Mesenchymal stem cell (in vitro differentiated cells and primary cell): ENCODE measurements around the gene GNAZ.

Experiments
- DNase-seq: peaks from one replicate; pipeline ENCODE4 v3.0.0-alpha.2; 2013
- H2AFZ ChIP-seq: one replicate; pipeline ENCODE4 v1.6.1; 2013; ENCODE audit warnings: low read depth, mild to moderate bottlenecking, control low read depth, inconsistent platforms, low read length, moderate library complexity
- H2AK5ac ChIP-seq: 2 replicates; pipeline ENCODE4 v1.6.1; 2013; ENCODE audit warnings: low read length, moderate library complexity, mild to moderate bottlenecking, inconsistent platforms; ENCODE audit not compliant: severe bottlenecking
- H2BK120ac ChIP-seq: one replicate; pipeline ENCODE4 v1.6.1; 2013; ENCODE audit warnings: low read depth, mild to moderate bottlenecking, inconsistent platforms, low read length, moderate library complexity
- H2BK12ac ChIP-seq, 2 experiments: one replicate each; pipeline ENCODE4 v1.6.1; 2013; ENCODE audit warnings: inconsistent platforms in 2 of 2, low read length in 2 of 2, mild to moderate bottlenecking in 2 of 2, moderate library complexity in 2 of 2, control low read depth in 1 of 2
- H2BK15ac ChIP-seq: one replicate; pipeline ENCODE4 v1.6.1; 2013; ENCODE audit warnings: mild to moderate bottlenecking, low read depth, inconsistent platforms; ENCODE audit not compliant: poor library complexity, severe bottlenecking
- H2BK5ac ChIP-seq: 2 replicates; pipeline ENCODE4 v1.6.1; 2013; ENCODE audit warnings: low read depth, mild to moderate bottlenecking, low read length, control low read depth, inconsistent platforms; ENCODE audit not compliant: poor library complexity, severe bottlenecking
- H3K14ac ChIP-seq, 2 experiments: one replicate each; pipeline ENCODE4 v1.6.1; 2013; ENCODE audit warnings: inconsistent platforms in 2 of 2, low read length in 2 of 2, control low read depth in 1 of 2, mild to moderate bottlenecking in 1 of 2, moderate library complexity in 1 of 2
- H3K18ac ChIP-seq, 2 experiments: one replicate each; pipeline ENCODE4 v1.6.1; 2013; ENCODE audit warnings: inconsistent platforms in 2 of 2, low read length in 2 of 2, control low read depth in 1 of 2, low read depth in 1 of 2, mild to moderate bottlenecking in 1 of 2
- H3K23ac ChIP-seq, 2 experiments: one replicate each; pipeline ENCODE4 v1.6.1; 2013; ENCODE audit warnings: inconsistent platforms in 2 of 2, low read length in 2 of 2, mild to moderate bottlenecking in 2 of 2, moderate library complexity in 2 of 2, control low read depth in 1 of 2
- H3K27ac ChIP-seq: 2 replicates; pipeline ENCODE4 v1.5.1; 2013; ENCODE audit warnings: mild to moderate bottlenecking, moderate library complexity, low read length, control low read depth, inconsistent platforms; ENCODE audit not compliant: poor library complexity, severe bottlenecking
- H3K27me3 ChIP-seq, 2 experiments: 2 replicates each; pipeline versions ENCODE4 v1.6.1 to v1.7.0; 2013; ENCODE audit warnings: low read length in 2 of 2, mild to moderate bottlenecking in 2 of 2, moderate library complexity in 2 of 2, control low read depth in 1 of 2, inconsistent platforms in 1 of 2; ENCODE audit not compliant: control insufficient read depth in 1 of 2, insufficient read depth in 1 of 2
- H3K36me3 ChIP-seq, 2 experiments: 2 replicates each; pipeline versions ENCODE4 v1.6.1 to v1.7.0; 2013; ENCODE audit warnings: low read length in 2 of 2, control low read depth in 1 of 2, inconsistent platforms in 1 of 2, low read depth in 1 of 2, mild to moderate bottlenecking in 1 of 2; ENCODE audit not compliant: insufficient read depth in 2 of 2, control insufficient read depth in 1 of 2
- H3K4ac ChIP-seq, 2 experiments: one replicate each; pipeline ENCODE4 v1.6.1; 2013; ENCODE audit warnings: inconsistent platforms in 2 of 2, low read length in 2 of 2, mild to moderate bottlenecking in 2 of 2, moderate library complexity in 2 of 2, control low read depth in 1 of 2, low read depth in 1 of 2
- H3K4me1 ChIP-seq: 2 replicates; pipeline ENCODE4 v1.6.1; 2013; ENCODE audit warnings: low read depth, low read length, control low read depth; ENCODE audit not compliant: control insufficient read depth, insufficient read depth
- H3K4me2 ChIP-seq: 2 replicates; pipeline ENCODE4 v1.6.1; 2013; ENCODE audit warnings: low read length, mild to moderate bottlenecking, inconsistent platforms; ENCODE audit not compliant: poor library complexity, severe bottlenecking
- H3K4me3 ChIP-seq, 2 experiments: 2 replicates each; pipeline versions ENCODE4 v1.5.1 to v1.7.0; 2013; ENCODE audit warnings: low read length in 2 of 2, mild to moderate bottlenecking in 2 of 2, control low read depth in 1 of 2, low read depth in 1 of 2; ENCODE audit not compliant: insufficient read depth in 1 of 2
- H3K79me1 ChIP-seq: replicated peaks from 2 replicates; pipeline ENCODE4 v1.6.1; 2013; ENCODE audit warnings: mild to moderate bottlenecking, control low read depth, low read length, inconsistent platforms; ENCODE audit not compliant: poor library complexity, severe bottlenecking
- H3K9ac ChIP-seq: 2 replicates; pipeline ENCODE4 v1.7.0; 2013; ENCODE audit warnings: mild to moderate bottlenecking, low read length, moderate library complexity
- H3K9me3 ChIP-seq: 2 replicates; pipeline ENCODE4 v1.7.0; 2013; ENCODE audit warnings: mild to moderate bottlenecking, low read length; ENCODE audit not compliant: control insufficient read depth
- H4K8ac ChIP-seq: one replicate; pipeline ENCODE4 v1.6.1; 2013; ENCODE audit warnings: inconsistent platforms, mild to moderate bottlenecking, low read length, moderate library complexity
- H4K91ac ChIP-seq: one replicate; pipeline ENCODE4 v1.6.1; 2013; ENCODE audit warnings: mild to moderate bottlenecking, low read length, inconsistent platforms
- WGBS: methylation state at CpG from one replicate; pipeline ENCODE4 v1.1.7; 2013; ENCODE audit warnings: mixed read lengths; 5-methylcytosine and 5-hydroxymethylcytosine counted together

The GNAZ gene

DNA sequence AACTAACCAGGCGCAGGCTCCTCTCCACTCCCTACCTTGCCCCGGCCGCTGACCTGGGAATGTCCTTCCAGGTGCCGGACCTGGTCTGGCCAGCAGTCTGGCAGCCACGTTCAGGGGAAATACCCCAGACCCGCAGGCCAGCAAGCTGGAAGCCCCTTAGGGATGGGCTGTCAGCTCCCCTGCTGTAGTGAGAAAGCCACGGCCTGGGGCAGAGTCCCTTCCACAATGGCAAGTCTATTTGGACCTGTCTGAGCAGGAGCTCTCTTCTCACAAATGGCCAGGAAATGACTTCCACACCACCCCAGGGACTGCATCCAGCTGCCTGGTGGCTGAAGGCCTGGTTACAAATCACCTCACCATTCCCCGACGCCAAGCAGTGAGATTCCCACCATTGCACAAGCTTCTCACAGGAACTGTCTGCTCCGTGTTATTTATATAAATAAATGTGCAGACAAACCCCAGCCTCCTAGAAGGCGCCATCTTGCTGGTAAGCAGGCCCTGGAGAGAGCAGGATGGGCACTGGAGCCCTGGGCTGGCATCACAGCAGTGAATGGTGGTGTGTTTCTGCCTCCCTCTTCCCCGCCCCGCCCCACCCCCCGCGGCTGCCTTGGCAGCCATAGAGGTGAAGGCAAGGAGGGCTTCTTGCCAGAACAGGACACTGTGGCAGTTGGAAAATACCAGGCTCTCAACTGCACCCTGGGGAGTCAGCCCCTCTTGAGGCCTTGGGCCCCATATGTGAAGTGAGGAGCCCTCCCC is 47.8 kb downstream of the GNAZ start:
- Histone ChIP-seq H3K14ac (no peak overlapping the region), H3K79me1 (no peaks in the 10 kb centered on the region), H2BK15ac (no peak overlapping the region), H3K27ac (no peak overlapping the region), H3K9me3 (no peaks in the 10 kb centered on the region), H3K4me1 (peaks cover 3% of the 10 kb centered on the region), H2BK5ac (no peak overlapping the region), H3K27me3 (peaks cover 4 to 12% of the 10 kb centered on the region in 2 experiments), H2AK5ac (no peak overlapping the region), H3K23ac (no peak overlapping the region), H2BK12ac (no peak overlapping the region), H3K4me2 (no peak overlapping the region), H3K18ac (no peak overlapping the region), H3K4me3 (no peak overlapping the region), H2BK120ac (no peak overlapping the region), H2AFZ (no peak overlapping the region), H3K4ac (no peak overlapping the region), H4K8ac (no peak overlapping the region), H3K9ac (no peak overlapping the region), H3K36me3 (no peaks in the 10 kb centered on the region), H4K91ac (no peak overlapping the region)
- 77% methylated on average over 14 of the region's 15 CpGs for WGBS
- DNase-seq: no peak

DNA sequence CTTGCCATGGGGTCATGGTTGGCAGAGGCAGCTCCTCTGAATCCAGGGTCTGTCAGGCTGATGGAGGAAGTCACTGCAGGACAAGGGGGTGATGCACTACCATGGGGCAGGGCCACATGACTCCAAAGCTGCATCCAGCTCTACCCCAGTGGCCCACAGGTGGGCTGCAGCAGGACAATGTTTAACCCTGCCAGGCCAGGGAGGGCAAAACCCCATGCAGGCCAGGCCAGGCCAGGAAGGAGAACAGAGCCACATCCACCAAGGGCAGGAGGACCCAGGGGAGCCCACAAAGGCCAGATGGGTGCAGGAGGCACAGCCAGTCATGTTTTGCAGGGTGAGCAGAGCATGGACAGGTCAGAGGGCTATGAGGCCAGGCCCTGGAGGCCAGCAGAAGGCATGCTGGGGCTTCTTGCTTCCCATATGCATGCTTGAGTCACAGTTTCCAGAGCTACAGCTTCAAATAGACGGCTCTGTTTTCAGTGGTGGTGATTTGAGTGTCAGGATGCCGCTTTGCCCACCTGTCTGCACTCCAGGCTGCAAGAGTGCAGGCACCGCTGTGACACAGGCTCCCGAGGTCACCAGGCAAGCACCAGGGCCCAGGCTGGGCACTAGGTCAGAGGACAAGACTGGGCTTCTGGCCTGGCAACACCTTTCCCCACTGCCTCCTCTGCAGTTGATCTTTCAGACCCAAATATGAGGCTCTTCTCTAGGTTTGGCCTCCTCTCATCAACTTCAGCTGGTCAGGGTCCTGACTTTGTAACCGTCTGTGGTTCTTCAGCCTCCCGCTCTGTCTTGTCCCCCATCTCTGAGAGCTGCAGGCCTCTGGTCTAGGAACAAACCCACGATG is 48.6 kb downstream of the GNAZ start:
- Histone ChIP-seq H3K18ac (no peak overlapping the region), H2BK12ac (no peak overlapping the region), H2BK5ac (no peak overlapping the region), H4K91ac (no peak overlapping the region), H4K8ac (no peak overlapping the region), H3K79me1 (no peaks in the 10 kb centered on the region), H3K9ac (no peak overlapping the region), H2AFZ (no peak overlapping the region), H2BK15ac (no peak overlapping the region), H3K14ac (no peak overlapping the region), H3K4ac (no peak overlapping the region), H3K4me2 (no peak overlapping the region), H3K27ac (no peak overlapping the region), H3K36me3 (no peaks in the 10 kb centered on the region), H3K4me3 (no peak overlapping the region), H3K4me1 (no peaks in the 10 kb centered on the region), H3K27me3 (peaks cover 4 to 12% of the 10 kb centered on the region in 2 experiments), H3K23ac (no peak overlapping the region), H2BK120ac (no peak overlapping the region), H2AK5ac (no peak overlapping the region), H3K9me3 (no peaks in the 10 kb centered on the region)
- no peak for DNase-seq
- WGBS: 83% methylated on average over 7 of the region's 7 CpGs

DNA sequence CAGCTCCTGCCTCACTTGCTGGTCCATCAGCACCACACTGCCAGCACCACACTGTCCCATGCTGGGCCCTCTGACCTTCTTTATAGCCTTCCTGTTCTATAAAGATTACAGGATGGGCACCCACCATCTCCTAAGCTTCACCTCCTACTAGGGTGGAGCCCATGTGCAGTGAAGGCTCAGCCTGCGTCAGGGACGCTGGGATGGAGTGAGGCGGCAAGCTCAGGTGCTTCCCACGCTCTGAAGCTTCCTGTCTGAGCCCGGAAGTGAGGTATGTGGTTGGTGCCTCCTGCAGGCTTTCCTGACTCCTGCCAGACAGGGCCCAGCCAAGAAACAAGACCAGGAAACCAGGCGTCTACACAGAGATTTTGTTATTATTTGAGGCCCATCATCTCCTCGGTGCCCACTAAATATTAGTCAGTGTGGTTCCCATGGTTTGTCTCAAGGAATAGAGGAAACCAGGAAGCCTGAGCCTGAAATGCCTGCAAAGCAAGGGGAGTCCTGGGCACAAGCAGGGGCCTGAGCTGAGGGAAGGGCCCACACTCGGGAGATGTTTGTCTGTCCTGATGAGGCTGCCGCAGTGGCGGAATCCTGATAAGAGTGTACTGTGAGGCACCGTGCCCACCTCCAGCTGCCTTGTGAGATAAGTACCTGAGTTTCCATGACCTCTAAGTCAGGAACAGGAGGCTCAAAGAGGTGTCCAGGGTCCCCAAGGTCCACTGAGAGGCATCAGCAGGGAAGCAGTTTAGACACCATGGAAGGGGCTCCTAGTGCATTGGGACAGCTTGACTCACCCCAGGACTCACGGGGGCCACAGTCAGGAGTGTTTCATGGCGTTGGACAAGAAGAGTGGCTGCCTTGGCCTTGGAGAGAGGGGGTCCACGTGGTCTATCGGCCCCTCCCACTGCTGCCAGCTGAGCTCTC is 49.4 kb downstream of the GNAZ start:
- WGBS: 84% methylated on average over 15 of the region's 15 CpGs
- Histone ChIP-seq H3K14ac (no peak overlapping the region), H4K8ac (no peak overlapping the region), H2AK5ac (no peak overlapping the region), H3K4me2 (no peak overlapping the region), H3K4me1 (no peaks in the 10 kb centered on the region), H2AFZ (no peak overlapping the region), H3K4me3 (no peak overlapping the region), H3K4ac (no peak overlapping the region), H3K18ac (no peak overlapping the region), H3K36me3 (no peaks in the 10 kb centered on the region), H2BK15ac (no peak overlapping the region), H3K27ac (no peak overlapping the region), H2BK12ac (no peak overlapping the region), H2BK120ac (no peak overlapping the region), H2BK5ac (no peak overlapping the region), H4K91ac (no peak overlapping the region), H3K23ac (no peak overlapping the region), H3K79me1 (no peaks in the 10 kb centered on the region), H3K9me3 (no peaks in the 10 kb centered on the region), H3K27me3 (peaks cover 4 to 10% of the 10 kb centered on the region in 2 experiments), H3K9ac (no peak overlapping the region)
- DNase-seq: no peak
